ENCODE results near the gene EIF4E1B.

GRCh38 chr5:176652136-176652535 is 21.7 kb downstream of the EIF4E1B start:
- TF ChIP-seq POLR2A (IDR thresholded peaks at IDR 0.05; ENCODE audit: low read length), result no peak
- TF ChIP-seq GATA3 (IDR thresholded peaks at IDR 0.05; ENCODE audit: borderline replicate concordance), result no peak
- TF ChIP-seq CTCF (IDR thresholded peaks at IDR 0.05), result no peak
- TF ChIP-seq RAD21 (conservative IDR thresholded peaks at IDR 0.05 in 1 of 2, IDR thresholded peaks at IDR 0.05 in 1 of 2), result no peak
- TF ChIP-seq ELK1 (IDR thresholded peaks at IDR 0.05; ENCODE audit: low read depth, low read length), result no peak
- no peak for TF ChIP-seq HMGXB4 (CRISPR knock-in tag; IDR thresholded peaks at IDR 0.05; ENCODE audit: borderline replicate concordance)
- no peak for TF ChIP-seq KDM1A (IDR thresholded peaks at IDR 0.05; ENCODE audit: low read depth)
- no peak for TF ChIP-seq EHMT2 (IDR thresholded peaks at IDR 0.05; ENCODE audit: low read depth)
- no peak for TF ChIP-seq E2F6 (IDR thresholded peaks at IDR 0.05; ENCODE audit: borderline replicate concordance, low read depth)
- no peak for TF ChIP-seq JUN (IDR thresholded peaks at IDR 0.05)
- TF ChIP-seq ESRRA (IDR thresholded peaks at IDR 0.05; ENCODE audit: borderline replicate concordance, low read length), result no peak
